Astrocyte (in vitro differentiated cells and primary cell): ENCODE data around the gene BCAT1. TPM values are rescaled to one million over a fixed set of nuclear protein-coding genes. Genes with fewer than 3 reads are reported as not detected.

ENCODE experiments used
- DNase-seq: peaks from one replicate; pipeline ENCODE4 v3.0.0-alpha.2; 2010; ENCODE audit warnings: low read depth
- FAIRE-seq: peaks from 2 replicates; lab custom pipeline; 2011; peaks lifted over from hg19 to GRCh38; lab: Jason Lieb, UNC
- H2AFZ ChIP-seq: 2 replicates; pipeline ENCODE4 v1.6.0; 2012; ENCODE audit warnings: low read depth, low read length, inconsistent platforms
- H3K27ac ChIP-seq: 2 replicates; pipeline ENCODE4 v1.5.1; 2011; ENCODE audit warnings: low read depth, low read length, inconsistent platforms
- H3K27me3 ChIP-seq: 2 replicates; pipeline ENCODE4 v1.6.0; 2011; ENCODE audit warnings: low read length, inconsistent platforms; ENCODE audit not compliant: insufficient read depth
- H3K36me3 ChIP-seq: 2 replicates; pipeline ENCODE4 v1.5.1; 2011; ENCODE audit warnings: low read length, inconsistent platforms; ENCODE audit not compliant: insufficient read depth
- H3K4me1 ChIP-seq: 2 replicates; pipeline ENCODE4 v1.5.1; 2011; ENCODE audit warnings: low read length, inconsistent platforms; ENCODE audit not compliant: insufficient read depth
- H3K4me2 ChIP-seq: 2 replicates; pipeline ENCODE4 v1.6.0; 2012; ENCODE audit warnings: low read length, inconsistent platforms
- H3K4me3 ChIP-seq: 2 replicates; pipeline ENCODE4 v1.5.1; 2011; ENCODE audit warnings: low read depth, mild to moderate bottlenecking, low read length, inconsistent platforms; ENCODE audit not compliant: insufficient read depth
- H3K79me2 ChIP-seq: 2 replicates; pipeline ENCODE4 v1.6.0; 2012; ENCODE audit warnings: mild to moderate bottlenecking, low read length, inconsistent platforms; ENCODE audit not compliant: insufficient read depth
- H3K9ac ChIP-seq: 2 replicates; pipeline ENCODE4 v1.6.0; 2012; ENCODE audit warnings: mild to moderate bottlenecking, low read length, inconsistent platforms
- H3K9me3 ChIP-seq: 2 replicates; pipeline ENCODE4 v1.5.1; 2012; ENCODE audit warnings: low read depth, mild to moderate bottlenecking, low read length, inconsistent platforms; ENCODE audit not compliant: insufficient read depth
- H4K20me1 ChIP-seq: 2 replicates; pipeline ENCODE4 v1.6.0; 2012; ENCODE audit warnings: low read length, inconsistent platforms; ENCODE audit not compliant: insufficient read depth
- H3K27ac Mint-ChIP-seq: one replicate; pipeline ENCODE4 v1.8.0; 2021; ENCODE audit warnings: mild to moderate bottlenecking, mixed read lengths; ENCODE audit not compliant: unreplicated experiment
- H3K27me3 Mint-ChIP-seq: one replicate; pipeline ENCODE4 v1.8.0; 2021; ENCODE audit warnings: low read depth, mixed read lengths; ENCODE audit not compliant: unreplicated experiment
- H3K36me3 Mint-ChIP-seq: one replicate; pipeline ENCODE4 v1.8.0; 2021; ENCODE audit warnings: low read depth, mixed read lengths; ENCODE audit not compliant: unreplicated experiment
- H3K4me1 Mint-ChIP-seq: one replicate; pipeline ENCODE4 v1.8.0; 2021; ENCODE audit warnings: low read depth, mixed read lengths; ENCODE audit not compliant: unreplicated experiment
- H3K4me3 Mint-ChIP-seq: one replicate; pipeline ENCODE4 v1.8.0; 2021; ENCODE audit warnings: mild to moderate bottlenecking, moderate library complexity, mixed read lengths; ENCODE audit not compliant: unreplicated experiment
- H3K9me3 Mint-ChIP-seq: one replicate; pipeline ENCODE4 v1.8.0; 2021; ENCODE audit warnings: mild to moderate bottlenecking, mixed read lengths; ENCODE audit not compliant: unreplicated experiment
- CTCF ChIP-seq: IDR thresholded peaks from 2 replicates; pipeline ENCODE4 v1.5.1; 2011; ENCODE audit warnings: low read depth, mild to moderate bottlenecking, inconsistent platforms, low read length, moderate library complexity; ENCODE audit not compliant: insufficient read depth
- EZH2 ChIP-seq: IDR thresholded peaks from 2 replicates; pipeline ENCODE4 v1.6.1; 2012; ENCODE audit warnings: mild to moderate bottlenecking, low read length, inconsistent platforms; ENCODE audit not compliant: insufficient read depth
- total RNA-seq: library from RNA; stranded (reverse); gene quantifications from 2 replicates; pipeline ENCODE4 v1.2.1, GENCODE V29; 2021

Gene BCAT1
- total RNA-seq, 1 donor from 2014 or later = 476 TPM

GRCh38 chr12:24797901-24798300 lies 151.0 kb downstream of the BCAT1 start:
- no peak for TF ChIP-seq EZH2
- TF ChIP-seq CTCF = no peak
- no peak overlapping the region for H2AFZ ChIP-seq
- Mint-ChIP-seq H3K4me1 (no peaks in the 10 kb centered on the region), H3K27ac (no peak overlapping the region), H3K36me3 (no peaks in the 10 kb centered on the region), H3K9me3 (no peaks in the 10 kb centered on the region), H3K4me3 (no peak overlapping the region), H3K27me3 (no peaks in the 10 kb centered on the region)
- FAIRE-seq = no peak
- H3K9ac ChIP-seq = no peak overlapping the region
- no peaks in the 10 kb centered on the region for H3K36me3 ChIP-seq
- H4K20me1 ChIP-seq = no peaks in the 10 kb centered on the region
- no peak overlapping the region for H3K4me3 ChIP-seq
- no peak for DNase-seq
- H3K27me3 ChIP-seq = no peaks in the 10 kb centered on the region
- no peaks in the 10 kb centered on the region for H3K4me1 ChIP-seq
- H3K9me3 ChIP-seq = no peaks in the 10 kb centered on the region
- no peak overlapping the region for H3K4me2 ChIP-seq
- no peak overlapping the region for H3K27ac ChIP-seq
- H3K79me2 ChIP-seq = no peaks in the 10 kb centered on the region

GRCh38 chr12:24796876-24797275 lies 152.0 kb downstream of the BCAT1 start:
- Histone ChIP-seq H3K79me2 (no peaks in the 10 kb centered on the region), H3K36me3 (no peaks in the 10 kb centered on the region), H3K27me3 (no peaks in the 10 kb centered on the region), H3K9ac (no peak overlapping the region), H3K4me1 (no peaks in the 10 kb centered on the region), H3K4me3 (no peak overlapping the region), H4K20me1 (no peaks in the 10 kb centered on the region), H2AFZ (no peak overlapping the region), H3K27ac (no peak overlapping the region), H3K4me2 (no peak overlapping the region), H3K9me3 (no peaks in the 10 kb centered on the region)
- no peak for TF ChIP-seq CTCF
- TF ChIP-seq EZH2 = no peak
- H3K27me3 Mint-ChIP-seq = no peaks in the 10 kb centered on the region
- DNase-seq = no peak
- H3K4me3 Mint-ChIP-seq = no peak overlapping the region
- no peaks in the 10 kb centered on the region for H3K4me1 Mint-ChIP-seq
- FAIRE-seq = no peak
- no peak overlapping the region for H3K27ac Mint-ChIP-seq
- H3K36me3 Mint-ChIP-seq = no peaks in the 10 kb centered on the region
- no peaks in the 10 kb centered on the region for H3K9me3 Mint-ChIP-seq

GRCh38 chr12:24795699-24796347 lies 153.1 kb downstream of the BCAT1 start:
- no peaks in the 10 kb centered on the region for H4K20me1 ChIP-seq
- H3K79me2 ChIP-seq = no peaks in the 10 kb centered on the region
- Mint-ChIP-seq H3K9me3 (no peaks in the 10 kb centered on the region), H3K36me3 (no peaks in the 10 kb centered on the region), H3K4me1 (no peaks in the 10 kb centered on the region), H3K27me3 (no peaks in the 10 kb centered on the region), H3K27ac (no peak overlapping the region), H3K4me3 (no peak overlapping the region)
- no peak overlapping the region for H3K4me3 ChIP-seq
- H3K27ac ChIP-seq = no peak overlapping the region
- no peak overlapping the region for H3K9ac ChIP-seq
- no peaks in the 10 kb centered on the region for H3K27me3 ChIP-seq
- no peaks in the 10 kb centered on the region for H3K36me3 ChIP-seq
- no peak for FAIRE-seq
- H2AFZ ChIP-seq = no peak overlapping the region
- TF ChIP-seq CTCF = no peak
- TF ChIP-seq EZH2 = no peak
- no peak for DNase-seq
- H3K4me2 ChIP-seq = no peak overlapping the region
- no peaks in the 10 kb centered on the region for H3K4me1 ChIP-seq
- H3K9me3 ChIP-seq = no peaks in the 10 kb centered on the region
